Subcutaneous abdominal adipose tissue (tissue), 5 donors: ENCODE measurements around the gene STAM.

Source experiments
- H3K27ac ChIP-seq: one replicate; pipeline ENCODE4 v1.7.0; 2013; ENCODE audit warnings: low read depth, mild to moderate bottlenecking, inconsistent platforms, low read length, moderate library complexity
- H3K27me3 ChIP-seq, 5 donors: one replicate each; pipeline ENCODE4 v1.7.0; 2013; ENCODE audit warnings: low read length in 5 of 5, inconsistent platforms in 1 of 5; ENCODE audit not compliant: control insufficient read depth in 5 of 5, insufficient read depth in 4 of 5
- H3K36me3 ChIP-seq, 5 donors: one replicate each; pipeline ENCODE4 v1.7.0; 2013; ENCODE audit warnings: low read length in 5 of 5; ENCODE audit not compliant: control insufficient read depth in 5 of 5, insufficient read depth in 5 of 5
- H3K4me1 ChIP-seq, 5 donors: one replicate each; pipeline ENCODE4 v1.7.0; 2013; ENCODE audit warnings: low read length in 5 of 5, mild to moderate bottlenecking in 3 of 5, moderate library complexity in 1 of 5; ENCODE audit not compliant: control insufficient read depth in 5 of 5, insufficient read depth in 5 of 5
- H3K4me3 ChIP-seq, 5 donors: one replicate each; pipeline ENCODE4 v1.7.0; 2013; ENCODE audit warnings: low read length in 5 of 5, low read depth in 1 of 5
- H3K9ac ChIP-seq, 5 donors: one replicate each; pipeline ENCODE4 v1.7.0; 2013; ENCODE audit warnings: low read length in 5 of 5, mild to moderate bottlenecking in 4 of 5, moderate library complexity in 3 of 5
- H3K9me3 ChIP-seq, 5 donors: one replicate each; pipeline ENCODE4 v1.7.0; 2013; ENCODE audit warnings: low read length in 5 of 5; ENCODE audit not compliant: control insufficient read depth in 5 of 5
- donor health status: healthy.
- donor health status: healthy.
- donor health status: healthy.
- donor health status: healthy.
- donor health status: healthy.

STAM gene

GRCh38 chr10:17734432-17735080 lies 90.6 kb downstream of the STAM start:
- Histone ChIP-seq H3K4me3 (no peak overlapping the region), H3K9ac (no peak overlapping the region), H3K27ac (no peak overlapping the region), H3K27me3 (no peaks in the 10 kb centered on the region), H3K9me3 (no peaks in the 10 kb centered on the region), H3K36me3 (no peaks in the 10 kb centered on the region), H3K4me1 (peaks cover 0 to 8% (median 7%) of the 10 kb centered on the region in 5 donors)

GRCh38 chr10:17735166-17735941 lies 91.4 kb downstream of the STAM start:
- H3K4me3 ChIP-seq, result no peak overlapping the region
- no peaks in the 10 kb centered on the region for H3K27me3 ChIP-seq
- peaks cover 0 to 8% (median 7%) of the 10 kb centered on the region in 5 donors for H3K4me1 ChIP-seq
- no peak overlapping the region for H3K27ac ChIP-seq
- no peak overlapping the region for H3K9ac ChIP-seq
- H3K9me3 ChIP-seq, result no peaks in the 10 kb centered on the region
- H3K36me3 ChIP-seq, result no peaks in the 10 kb centered on the region

GRCh38 chr10:17736223-17736622 lies 92.3 kb downstream of the STAM start:
- no peaks in the 10 kb centered on the region for H3K9me3 ChIP-seq
- H3K36me3 ChIP-seq, result no peaks in the 10 kb centered on the region
- no peak overlapping the region for H3K27ac ChIP-seq
- no peak overlapping the region for H3K4me3 ChIP-seq
- H3K27me3 ChIP-seq, result no peaks in the 10 kb centered on the region
- peaks cover 0 to 8% (median 7%) of the 10 kb centered on the region in 5 donors for H3K4me1 ChIP-seq
- no peak overlapping the region for H3K9ac ChIP-seq

GRCh38 chr10:17737027-17737965 lies 93.3 kb downstream of the STAM start:
- no peak overlapping the region for H3K27ac ChIP-seq
- no peaks in the 10 kb centered on the region for H3K27me3 ChIP-seq
- no peak overlapping the region for H3K9ac ChIP-seq
- no peak overlapping the region for H3K4me3 ChIP-seq
- no peaks in the 10 kb centered on the region for H3K9me3 ChIP-seq
- H3K4me1 ChIP-seq, result peaks cover 0 to 8% (median 7%) of the 10 kb centered on the region in 5 donors
- H3K36me3 ChIP-seq, result no peaks in the 10 kb centered on the region

GRCh38 chr10:17740668-17741067 lies 96.7 kb downstream of the STAM start:
- no peak overlapping the region for H3K27ac ChIP-seq
- H3K36me3 ChIP-seq, result no peaks in the 10 kb centered on the region
- H3K9ac ChIP-seq, result no peak overlapping the region
- H3K4me1 ChIP-seq, result peaks cover 0 to 22% (median 11%) of the 10 kb centered on the region in 5 donors
- no peaks in the 10 kb centered on the region for H3K27me3 ChIP-seq
- no peaks in the 10 kb centered on the region for H3K9me3 ChIP-seq
- H3K4me3 ChIP-seq, result no peak overlapping the region

GRCh38 chr10:17742918-17743317 lies 99.0 kb downstream of the STAM start:
- Histone ChIP-seq H3K27me3 (no peaks in the 10 kb centered on the region), H3K4me3 (no peak overlapping the region), H3K36me3 (no peaks in the 10 kb centered on the region), H3K9ac (no peak overlapping the region), H3K4me1 (peaks cover 0 to 18% (median 4%) of the 10 kb centered on the region in 5 donors), H3K9me3 (no peaks in the 10 kb centered on the region), H3K27ac (no peak overlapping the region)

GRCh38 chr10:17743437-17743836 lies 99.5 kb downstream of the STAM start:
- Histone ChIP-seq H3K9me3 (no peaks in the 10 kb centered on the region), H3K4me3 (no peak overlapping the region), H3K36me3 (no peaks in the 10 kb centered on the region), H3K27me3 (no peaks in the 10 kb centered on the region), H3K9ac (no peak overlapping the region), H3K4me1 (peaks cover 0 to 18% (median 4%) of the 10 kb centered on the region in 5 donors), H3K27ac (no peak overlapping the region)

GRCh38 chr10:17744341-17744861 lies 100.5 kb downstream of the STAM start:
- Histone ChIP-seq H3K9ac (no peak overlapping the region), H3K27ac (peak overlapping the region; percentile 17), H3K27me3 (no peaks in the 10 kb centered on the region), H3K4me3 (no peak overlapping the region), H3K9me3 (no peaks in the 10 kb centered on the region), H3K4me1 (peaks cover 0 to 18% (median 4%) of the 10 kb centered on the region in 5 donors), H3K36me3 (no peaks in the 10 kb centered on the region)

GRCh38 chr10:17747883-17748550 lies 104.1 kb downstream of the STAM start:
- Histone ChIP-seq H3K9me3 (no peaks in the 10 kb centered on the region), H3K27ac (no peak overlapping the region), H3K9ac (no peak overlapping the region), H3K36me3 (no peaks in the 10 kb centered on the region), H3K27me3 (no peaks in the 10 kb centered on the region), H3K4me3 (no peak overlapping the region), H3K4me1 (peaks cover 0 to 20% (median under 1%) of the 10 kb centered on the region in 5 donors)
